MM.1S (cell line): ENCODE measurements around the gene DUSP9.

Experiments
- DNase-seq: peaks from one replicate; pipeline ENCODE4 v3.0.0-alpha.2; 2015
- H2AFZ ChIP-seq: fragments of 300-600 bp; sonication (generic); 2 replicates; pipeline ENCODE4 v1.6.0; 2016; ENCODE audit warnings: antibody characterized with exemption, low read length
- H3F3A ChIP-seq: fragments of 300-600 bp; sonication (generic); 2 replicates; pipeline ENCODE4 v1.6.1; 2016; ENCODE audit warnings: mild to moderate bottlenecking, antibody characterized with exemption, low read length, moderate library complexity, mixed read lengths; ENCODE audit not compliant: insufficient read depth
- H3K27ac ChIP-seq: fragments of 300-600 bp; sonication (generic); 2 replicates; pipeline ENCODE4 v1.5.1; 2016; ENCODE audit warnings: mild to moderate bottlenecking, low read length
- H3K27me3 ChIP-seq: fragments of 300-600 bp; sonication (generic); replicated peaks from 2 replicates; pipeline ENCODE4 v1.6.0; 2016; ENCODE audit warnings: low read length; ENCODE audit not compliant: insufficient read depth
- H3K36me3 ChIP-seq: fragments of 300-600 bp; sonication (generic); replicated peaks from 2 replicates; pipeline ENCODE4 v1.6.1; 2016; ENCODE audit warnings: mild to moderate bottlenecking, low read length, mixed read lengths; ENCODE audit not compliant: insufficient read depth
- H3K4me1 ChIP-seq: fragments of 300-600 bp; sonication (generic); 2 replicates; pipeline ENCODE4 v1.6.1; 2016; ENCODE audit warnings: low read length, mixed read lengths
- H3K4me2 ChIP-seq: fragments of 300-600 bp; sonication (generic); 2 replicates; pipeline ENCODE4 v1.6.0; 2016; ENCODE audit warnings: low read depth, low read length
- H3K4me3 ChIP-seq: fragments of 300-600 bp; sonication (generic); 2 replicates; pipeline ENCODE4 v1.5.1; 2016; ENCODE audit warnings: low read length, mixed read lengths
- H3K79me2 ChIP-seq: fragments of 300-600 bp; sonication (generic); 2 replicates; pipeline ENCODE4 v1.6.1; 2016; ENCODE audit warnings: mixed run types, low read length, mixed read lengths
- H3K9ac ChIP-seq: fragments of 300-600 bp; sonication (generic); 2 replicates; pipeline ENCODE4 v1.6.1; 2016; ENCODE audit warnings: low read length, mixed read lengths
- H3K9me2 ChIP-seq: fragments of 300-600 bp; sonication (generic); replicated peaks from 2 replicates; pipeline ENCODE4 v1.6.1; 2016; ENCODE audit warnings: mild to moderate bottlenecking, low read length, mixed read lengths; ENCODE audit not compliant: insufficient read depth
- H3K9me3 ChIP-seq: fragments of 300-600 bp; sonication (generic); replicated peaks from 2 replicates; pipeline ENCODE4 v1.6.1; 2016; ENCODE audit warnings: mild to moderate bottlenecking, low read length, mixed read lengths; ENCODE audit not compliant: insufficient read depth
- H4K20me1 ChIP-seq: fragments of 300-600 bp; sonication (generic); 2 replicates; pipeline ENCODE4 v1.6.1; 2016; ENCODE audit warnings: mild to moderate bottlenecking, low read length, moderate library complexity, mixed read lengths; ENCODE audit not compliant: insufficient read depth
- CTCF ChIP-seq: fragments of 300-600 bp; sonication (generic); IDR thresholded peaks from 2 replicates; pipeline ENCODE4 v1.5.1; 2016; ENCODE audit warnings: antibody characterized with exemption, low read length, mixed read lengths
- EZH2 ChIP-seq: fragments of 300-600 bp; sonication (generic); optimal IDR thresholded peaks from 2 replicates; pipeline ENCODE3; 2017; ENCODE audit warnings: low read depth, mild to moderate bottlenecking, antibody characterized with exemption, low read length, mixed read lengths
- EZH2phosphoT487 ChIP-seq: fragments of 300-600 bp; sonication (generic); IDR thresholded peaks from 2 replicates; pipeline ENCODE4 v1.6.1; 2018; ENCODE audit warnings: antibody characterized with exemption, low read length

The DUSP9 gene

GRCh38 chrX:153685156-153685536 is 38.1 kb downstream of the DUSP9 start:
- no peak overlapping the region for H3K27ac ChIP-seq

GRCh38 chrX:153685751-153686696 is 39.0 kb downstream of the DUSP9 start:
- no peak overlapping the region for H3K4me3 ChIP-seq

More at GRCh38 chrX:153685156-153685536, 38.1 kb downstream of the DUSP9 start:
- Histone ChIP-seq H3K79me2 (no peaks in the 10 kb centered on the region), H2AFZ (no peak overlapping the region), H3K4me2 (no peak overlapping the region), H4K20me1 (no peaks in the 10 kb centered on the region), H3K27me3 (peaks cover 5% of the 10 kb centered on the region; the same call in 1 of the 2 replicates), H3K9me2 (no peaks in the 10 kb centered on the region), H3K4me1 (no peaks in the 10 kb centered on the region), H3K9me3 (no peaks in the 10 kb centered on the region), H3K9ac (no peak overlapping the region), H3F3A (no peaks in the 10 kb centered on the region), H3K36me3 (no peaks in the 10 kb centered on the region), H3K4me3 (no peak overlapping the region)
- TF ChIP-seq EZH2 (no peak), CTCF (no peak)
- no peak for DNase-seq

GRCh38 chrX:153686711-153687110 is 39.7 kb downstream of the DUSP9 start:
- no peak overlapping the region for H3K4me2 ChIP-seq
- H3K4me1 ChIP-seq = no peaks in the 10 kb centered on the region
- H4K20me1 ChIP-seq = no peaks in the 10 kb centered on the region
- H2AFZ ChIP-seq = no peak overlapping the region
- no peak overlapping the region for H3K4me3 ChIP-seq
- H3K27ac ChIP-seq = no peak overlapping the region
- no peaks in the 10 kb centered on the region for H3F3A ChIP-seq
- DNase-seq = no peak
- no peaks in the 10 kb centered on the region for H3K9me2 ChIP-seq
- no peak overlapping the region for H3K9ac ChIP-seq
- no peaks in the 10 kb centered on the region for H3K36me3 ChIP-seq
- TF ChIP-seq CTCF (no peak), EZH2 (no peak), EZH2phosphoT487 (no peak)
- H3K27me3 ChIP-seq = peaks cover 5% of the 10 kb centered on the region; the same call in 1 of the 2 replicates
- H3K9me3 ChIP-seq = no peaks in the 10 kb centered on the region
- H3K79me2 ChIP-seq = no peaks in the 10 kb centered on the region

More at GRCh38 chrX:153685751-153686696, 39.0 kb downstream of the DUSP9 start:
- H3K4me1 ChIP-seq = no peaks in the 10 kb centered on the region
- TF ChIP-seq EZH2 (no peak), CTCF (no peak), EZH2phosphoT487 (no peak)
- H3F3A ChIP-seq = no peaks in the 10 kb centered on the region
- no peak overlapping the region for H3K27ac ChIP-seq
- no peak overlapping the region for H2AFZ ChIP-seq
- no peak overlapping the region for H3K9ac ChIP-seq
- no peaks in the 10 kb centered on the region for H3K36me3 ChIP-seq
- no peaks in the 10 kb centered on the region for H3K79me2 ChIP-seq
- no peak for DNase-seq
- H3K9me2 ChIP-seq = no peaks in the 10 kb centered on the region
- H3K9me3 ChIP-seq = no peaks in the 10 kb centered on the region
- H3K27me3 ChIP-seq = peaks cover 5% of the 10 kb centered on the region; the same call in 1 of the 2 replicates
- H4K20me1 ChIP-seq = no peaks in the 10 kb centered on the region
- H3K4me2 ChIP-seq = no peak overlapping the region
